Right lobe of liver (tissue), 6 donors: ENCODE results near the gene SKIC2. TPM values are rescaled to one million over a fixed set of nuclear protein-coding genes. Genes with fewer than 3 reads are reported as not detected.
"Not testable (repeated sequence)": the region's sequence is repeated elsewhere in the genome, so short reads cannot be mapped to it uniquely, and the experiment has no call there.

Source experiments
- ATAC-seq, 4 donors: fragments of 200-7000 bp; cut with Tn5 transposase; one replicate each; pipeline ENCODE4 v1.9.1; 2020; ENCODE audit warnings: mild to moderate bottlenecking in 4 of 4, moderate library complexity in 4 of 4
- DNase-seq, 3 donors: peaks; one replicate each; pipeline ENCODE4 v3.0.0-alpha.2; 2020
- H3K27ac ChIP-seq, 3 donors: fragments of 200-600 bp; one replicate each; pipeline ENCODE4 v1.8.0; 2022
- H3K27me3 ChIP-seq, 2 donors: fragments of 200-600 bp; one replicate each; pipeline ENCODE4 v1.8.0; 2022
- H3K36me3 ChIP-seq, 4 donors: fragments of 200-600 bp; sonication (generic) in 1 of 4; one replicate each; pipeline versions ENCODE4 v1.5.1 to v1.8.0; 2017 to 2022; ENCODE audit warnings: control low read depth in 1 of 4
- H3K4me1 ChIP-seq, 4 donors: fragments of 200-600 bp; sonication (generic) in 1 of 4; one replicate each; pipeline versions ENCODE4 v1.5.1 to v1.8.0; 2017 to 2022; ENCODE audit warnings: control low read depth in 1 of 4
- H3K4me3 ChIP-seq, 3 donors: fragments of 200-600 bp; one replicate each; pipeline ENCODE4 v1.8.0; 2022
- H3K9me3 ChIP-seq, 4 donors: fragments of 200-600 bp; sonication (generic) in 1 of 4; one replicate each; pipeline versions ENCODE4 v1.5.1 to v1.8.0; 2017 to 2022; ENCODE audit warnings: control low read depth in 1 of 4
- CTCF ChIP-seq, 4 donors: fragments of 200-600 bp in 3 of 4; fragments of 450-650 bp in 1 of 4; IDR thresholded peaks; one replicate each; pipeline versions ENCODE4 v1.5.1 to v1.8.0; 2016 to 2022; ENCODE audit warnings: antibody characterized with exemption in 4 of 4, mild to moderate bottlenecking in 2 of 4
- POLR2A ChIP-seq: fragments of 450-650 bp; IDR thresholded peaks from one replicate; pipeline ENCODE4 v1.6.1; 2017; ENCODE audit warnings: antibody characterized with exemption, mild to moderate bottlenecking
- WGBS: methylation state at CpG from one replicate; pipeline ENCODE4 v1.1.6; 2018; ENCODE audit warnings: low coverage, low lambda C conversion rate; ENCODE audit not compliant: insufficient coverage; ENCODE audit errors: missing lambda C conversion rate; 5-methylcytosine and 5-hydroxymethylcytosine counted together
- intact Hi-C, 2 donors: fragments of 100-400 bp; cut with DNase I; formaldehyde crosslinking; loops; one replicate each; pipeline versions ENCODE4 v1.11.2 to v1.14.1; 2022
- total RNA-seq, 6 experiments: library from RNA; depleted of rRNA in 2 of 6; stranded (reverse); fragments of >200 nt in 2 of 6; fragmentation: NEBNext Ultra II Directional in 3 of 6; extraction: Animal tissue kit (Norgen Biotek cat#: 25700) in 3 of 6; gene quantifications; one replicate each; pipeline versions ENCODE4 v1.1.0 to v1.2.4, GENCODE V29; 2016 to 2023
- donor health status: DM: no; HTN: yes; CAD: no.
- donor health status: DM: no; HTN: no; CAD: no.
- donor health status: DM: no; HTN: no; CAD: no.
- donor health status: DM: no; HTN: yes; CAD: no.
- donor health status: DM: no; HTN: yes; CAD: no.

The SKIC2 gene
- total RNA-seq, 6 experiments from 2014 or later = 26.3 to 73.1 (median 47.1) TPM

DNA sequence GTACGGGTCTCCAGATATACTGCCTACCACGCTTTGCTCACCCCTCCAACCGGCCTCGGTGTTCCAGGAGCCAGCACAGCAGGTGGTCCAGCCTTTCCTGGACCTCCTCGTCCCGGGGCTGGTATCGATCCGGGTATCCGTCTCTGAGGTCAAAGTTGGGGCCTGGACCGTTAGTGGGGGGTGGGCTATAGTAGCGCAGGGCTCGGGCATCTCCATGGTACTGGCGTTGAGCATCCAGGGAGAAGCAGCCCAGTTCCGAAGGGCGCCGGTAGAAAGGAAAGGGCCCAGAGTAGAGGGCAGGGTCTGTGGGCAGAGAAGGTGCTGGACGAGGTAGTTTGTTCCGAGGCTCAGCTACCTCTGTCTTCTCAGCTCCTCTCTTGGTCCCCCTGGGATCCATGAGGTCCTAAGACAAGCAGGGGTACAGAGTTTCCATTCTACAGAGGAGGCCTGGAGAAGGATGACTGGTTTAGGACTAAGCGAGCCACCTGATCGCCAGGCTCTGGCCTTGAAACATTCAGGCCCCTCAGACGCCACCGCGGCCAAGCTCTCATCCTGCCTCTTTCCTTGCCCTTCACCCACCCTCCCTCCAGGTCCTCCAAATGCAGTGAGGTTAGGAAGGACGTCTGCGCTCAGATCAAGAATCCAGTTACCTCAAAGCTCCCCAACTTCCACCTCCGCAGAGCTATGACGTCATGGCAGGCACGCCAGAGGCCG, 12.5 kb downstream of the SKIC2 start:
- intact Hi-C loops = no loop called here
- WGBS = 6% methylated on average over 24 of the region's 29 CpGs
- H3K36me3 ChIP-seq = peaks cover 3 to 33% (median 9%) of the 10 kb centered on the region in 4 donors
- H3K4me1 ChIP-seq = peaks cover 0 to 23% (median 7%) of the 10 kb centered on the region in 4 donors
- DNase-seq (no peak), ATAC-seq (peak in 2 of 4 donors; percentile 2 to 22)
- peak overlapping the region; percentile 56 to 88 (median 78) for H3K4me3 ChIP-seq
- no peak for TF ChIP-seq POLR2A
- no peak for TF ChIP-seq CTCF (IDR thresholded peaks at IDR 0.05)
- no peaks in the 10 kb centered on the region for H3K9me3 ChIP-seq
- H3K27ac ChIP-seq = peak overlapping the region; percentile 88 to 94 (median 90)
- no peaks in the 10 kb centered on the region for H3K27me3 ChIP-seq

GRCh38 chr6:31971993-31972708, 13.2 kb downstream of the SKIC2 start, which contains the start of gene DXO:
Gene DXO, minus strand, starts transcription at chr6:31972138. Its CDS starts 463 bp downstream, at chr6:31971675.
- Histone ChIP-seq H3K36me3 (peaks cover 0 to 26% (median 7%) of the 10 kb centered on the region in 4 donors), H3K9me3 (no peaks in the 10 kb centered on the region), H3K4me1 (peaks cover 0 to 23% (median 7%) of the 10 kb centered on the region in 4 donors), H3K4me3 (peak within 1 kb of the TSS; percentile 56 to 88 (median 78)), H3K27me3 (no peaks in the 10 kb centered on the region), H3K27ac (peak within 1 kb of the TSS; percentile 88 to 94 (median 90))
- DNase-seq = peak; percentile 93 to 96 (median 95)
- 0% methylated on average over 21 of the region's 62 CpGs for WGBS
- peak; percentile 73 to 91 (median 88) for ATAC-seq
- TF ChIP-seq POLR2A (peak; percentile 51), CTCF (IDR thresholded peaks at IDR 0.05) (no peak)
- intact Hi-C loops = no loop called here

DNA sequence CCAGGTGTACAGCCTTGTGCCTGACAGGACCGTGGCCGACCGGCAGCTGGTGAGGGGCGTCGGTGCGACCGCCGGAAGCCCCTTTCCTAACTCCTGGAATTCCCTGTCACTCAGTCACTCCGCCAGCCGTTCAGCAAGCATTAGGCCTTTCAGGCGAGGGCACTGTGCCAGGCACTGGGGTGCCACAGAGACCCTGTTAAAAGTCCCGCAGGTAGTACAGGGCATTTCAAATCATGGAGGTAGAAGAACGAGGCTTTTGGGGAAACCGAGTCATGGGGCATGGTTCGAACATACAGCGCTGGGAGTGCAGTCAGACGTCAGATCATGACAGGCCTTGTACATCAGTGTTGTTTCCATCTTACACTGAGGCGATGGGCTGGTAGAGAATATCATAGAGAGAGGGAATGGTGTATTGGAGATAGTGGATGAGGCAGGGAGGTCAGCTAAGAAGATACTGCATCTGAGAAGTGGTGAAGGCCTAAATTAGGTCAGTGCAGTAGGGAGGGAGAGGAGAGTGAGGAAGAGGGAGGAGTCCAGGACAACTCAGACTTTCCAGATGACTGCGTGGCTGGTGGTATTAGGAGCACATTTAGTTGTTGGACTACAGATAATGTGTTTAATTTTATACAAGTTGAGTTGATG, 13.9 kb downstream of the SKIC2 start:
- TF ChIP-seq CTCF (IDR thresholded peaks at IDR 0.05) (no peak), POLR2A (no peak)
- DNase-seq = no peak
- no peak for ATAC-seq
- no peaks in the 10 kb centered on the region for H3K27me3 ChIP-seq
- peak overlapping the region; percentile 88 to 94 (median 90) for H3K27ac ChIP-seq
- intact Hi-C loops = no loop called here
- H3K4me3 ChIP-seq = peak overlapping the region; percentile 56 to 88 (median 78)
- H3K4me1 ChIP-seq = peaks cover 0 to 29% (median 7%) of the 10 kb centered on the region in 4 donors
- 8% methylated on average over 9 of the region's 19 CpGs for WGBS
- no peaks in the 10 kb centered on the region for H3K9me3 ChIP-seq
- peaks cover 0 to 19% (median 4%) of the 10 kb centered on the region in 4 donors for H3K36me3 ChIP-seq

GRCh38 chr6:31976065-31976464, 17.1 kb downstream of the SKIC2 start:
- H3K4me1 ChIP-seq = peaks cover 0 to 43% (median 12%) of the 10 kb centered on the region in 4 donors
- ATAC-seq, H3K9me3 ChIP-seq, H3K36me3 ChIP-seq, H3K27me3 ChIP-seq, H3K4me3 ChIP-seq, H3K27ac ChIP-seq, intact Hi-C loops: not testable (repeated sequence)
- 70% methylated on average over 2 of the region's 30 CpGs for WGBS
- DNase-seq = peak in 2 of 3 donors; percentile 14 to 53
